ENCODE results near the gene GABRA5.
"Not testable (repeated sequence)": the region's sequence is repeated elsewhere in the genome, so short reads cannot be mapped to it uniquely, and the experiment has no call there.

The GABRA5 gene

DNA sequence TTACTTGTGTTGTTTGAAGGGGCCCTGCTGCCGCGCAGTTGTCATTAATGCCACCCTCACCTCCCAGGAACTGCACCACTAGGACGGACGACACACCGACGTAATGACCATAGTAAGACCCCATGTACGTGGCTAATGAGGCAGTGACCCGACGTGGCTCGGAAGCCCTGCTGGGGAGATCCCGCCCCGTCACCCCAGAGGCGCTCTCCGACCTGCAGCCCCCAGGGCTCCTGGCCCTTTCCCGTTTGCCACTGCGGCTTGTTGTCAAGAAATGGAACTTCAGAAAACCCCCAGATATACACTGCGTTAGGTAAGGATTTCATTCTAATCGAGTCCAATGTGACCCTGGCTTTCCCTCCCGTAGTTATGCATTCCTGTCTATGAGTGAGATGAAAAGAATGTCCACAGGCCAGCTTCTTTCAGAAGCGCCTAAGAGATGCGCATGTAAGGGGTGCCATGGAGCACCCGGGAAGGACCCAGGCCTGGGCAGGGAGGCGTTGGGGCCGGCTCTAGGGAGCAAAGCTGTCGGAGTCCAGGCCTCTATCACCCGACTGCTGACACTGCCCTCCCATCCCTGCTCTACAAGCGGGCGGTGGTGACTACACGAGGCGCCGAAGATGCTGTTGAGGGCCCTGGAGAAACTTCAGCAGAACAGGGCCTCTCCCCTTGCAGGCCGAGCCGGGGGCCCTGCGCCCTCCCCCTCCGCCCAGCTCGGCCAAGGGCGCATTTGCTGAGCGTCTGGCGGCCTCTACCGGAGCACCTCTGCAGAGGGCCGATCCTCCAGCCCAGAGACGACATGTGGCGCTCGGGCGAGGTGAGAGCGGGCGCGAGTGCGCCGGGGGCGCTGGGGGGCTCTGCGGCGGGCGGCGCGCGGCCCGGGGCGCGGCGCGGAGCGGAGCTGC lies at the start of gene GABRA5:
Gene GABRA5, plus strand, starts transcription at position 765 of the 902 bp plus-strand sequence. CDS start 2,187 bp downstream, outside the sequence.
- no peak for DNase-seq (ENCODE audit: low read depth in 2 of 2)

- not testable (repeated sequence) for DNase-seq (ENCODE audit: low read depth in 2 of 2)
Measured at GRCh38 chr15:26831191-26831590, 35.7 kb upstream of the GABRA5 start.

DNA sequence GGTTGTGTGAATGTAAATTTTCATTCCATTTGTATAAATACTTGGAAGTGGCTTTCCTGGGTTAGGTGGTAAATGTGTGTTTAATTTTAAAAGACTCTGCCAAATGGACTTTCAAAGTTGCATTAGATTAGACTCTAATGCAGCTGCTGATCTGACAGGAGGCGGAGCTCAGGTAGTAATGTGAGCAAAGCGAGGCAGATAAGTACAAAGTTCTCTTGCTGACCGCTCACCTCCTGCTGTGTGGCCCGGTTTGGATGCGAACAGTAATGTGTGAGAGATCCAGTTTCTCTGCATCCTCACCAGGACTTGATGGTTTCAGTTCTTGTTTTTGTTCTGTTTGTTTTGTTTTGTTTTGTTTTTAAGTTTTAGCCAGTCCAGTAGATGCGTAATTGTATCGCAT lies 34.9 kb upstream of the GABRA5 start:
- DNase-seq (ENCODE audit: low read depth in 2 of 2): no peak

DNA sequence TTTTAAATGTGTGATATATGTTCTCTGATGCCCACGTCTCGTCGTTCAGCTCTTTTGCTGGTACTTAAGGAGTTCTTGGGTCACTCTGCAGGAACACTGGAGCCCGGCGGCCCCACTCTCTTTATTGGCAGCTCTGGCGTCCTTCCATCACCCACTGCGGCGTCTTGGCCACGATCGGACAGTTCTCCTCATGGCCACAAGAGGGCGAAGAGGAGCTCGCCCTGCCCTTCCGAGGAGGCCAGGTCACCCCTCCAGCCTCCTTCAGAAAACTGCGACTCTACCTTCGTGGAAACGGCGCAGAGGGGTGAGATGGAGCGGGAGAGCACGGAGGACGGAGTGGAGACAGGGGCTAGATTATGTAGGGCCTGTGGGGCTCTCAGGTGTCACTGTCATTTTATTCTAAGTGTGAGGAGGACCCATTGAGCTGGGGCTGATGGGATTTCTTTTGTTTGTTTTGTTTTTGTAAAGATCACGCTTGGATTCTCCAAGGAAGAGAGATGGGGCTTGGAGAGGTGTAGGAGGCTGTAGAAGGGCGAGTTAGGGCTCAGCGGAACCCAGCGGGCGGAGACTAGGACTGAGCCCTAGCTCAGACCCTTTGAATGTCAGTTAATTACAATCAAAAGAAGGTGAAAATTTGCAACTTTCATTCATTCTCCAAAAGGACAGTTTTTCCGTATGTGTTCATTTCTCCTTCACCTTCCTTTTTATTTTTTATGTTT lies 28.0 kb upstream of the GABRA5 start:
- no peak for DNase-seq (ENCODE audit: low read depth in 2 of 2)

GRCh38 chr15:26841514-26841913 lies 25.3 kb upstream of the GABRA5 start:
- DNase-seq (ENCODE audit: low read depth in 2 of 2): no peak

DNA sequence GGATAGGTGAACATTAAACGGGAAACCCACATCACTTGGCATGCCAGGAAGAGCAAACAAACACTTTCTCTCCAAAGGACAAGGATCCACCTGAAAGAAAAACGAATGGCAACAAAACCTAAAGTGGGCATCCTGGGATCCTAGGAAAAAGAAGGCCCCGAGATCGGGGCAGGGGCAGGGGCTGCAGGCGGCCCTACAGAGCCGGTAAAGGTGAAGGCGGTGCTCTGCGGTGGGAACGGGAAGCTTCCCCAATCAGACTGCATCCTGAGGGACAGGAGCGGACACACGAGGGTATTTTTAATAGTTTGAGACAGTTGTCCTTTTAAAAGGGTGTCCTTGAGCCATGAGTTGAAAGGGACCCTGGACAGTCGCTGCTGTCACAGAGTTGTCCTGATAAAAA lies 24.9 kb upstream of the GABRA5 start:
- DNase-seq (ENCODE audit: low read depth in 2 of 2): no peak

DNA sequence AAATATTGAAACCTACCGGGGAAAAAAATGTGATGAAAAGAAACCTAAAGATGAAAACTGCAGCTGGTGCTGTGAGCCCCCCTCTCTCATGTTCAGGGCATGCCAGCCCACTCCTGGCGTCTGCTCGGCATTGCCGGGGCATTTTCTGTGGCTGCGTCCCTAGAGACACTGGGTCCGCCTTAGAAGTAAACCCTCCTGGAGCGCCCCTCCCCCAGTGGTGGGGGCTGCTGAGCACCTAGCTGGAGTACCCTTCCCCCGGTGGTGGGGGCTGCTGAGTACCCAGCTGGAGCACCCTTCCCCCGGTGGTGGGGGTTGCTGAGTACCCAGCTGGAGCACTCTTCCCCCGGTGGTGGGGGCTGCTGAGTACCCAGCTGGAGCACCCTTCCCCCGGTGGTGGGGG lies 24.5 kb upstream of the GABRA5 start:
- no peak for DNase-seq (ENCODE audit: low read depth in 2 of 2)

GRCh38 chr15:26844901-26845300 lies 22.0 kb upstream of the GABRA5 start:
- no peak for DNase-seq (ENCODE audit: low read depth in 2 of 2)

- no peak for DNase-seq (ENCODE audit: low read depth in 2 of 2)
Measured at GRCh38 chr15:26848498-26848897, 18.4 kb upstream of the GABRA5 start.

GRCh38 chr15:26850161-26850560 lies 16.7 kb upstream of the GABRA5 start:
- DNase-seq (ENCODE audit: low read depth in 2 of 2): no peak

GRCh38 chr15:26852980-26853379 lies 13.9 kb upstream of the GABRA5 start:
- DNase-seq (ENCODE audit: low read depth in 2 of 2): no peak

- DNase-seq (ENCODE audit: low read depth in 2 of 2): no peak
Measured at GRCh38 chr15:26854435-26854834, 12.4 kb upstream of the GABRA5 start.

GRCh38 chr15:26864664-26865191 lies 2.1 kb upstream of the GABRA5 start:
- DNase-seq (ENCODE audit: low read depth in 2 of 2): no peak

DNA sequence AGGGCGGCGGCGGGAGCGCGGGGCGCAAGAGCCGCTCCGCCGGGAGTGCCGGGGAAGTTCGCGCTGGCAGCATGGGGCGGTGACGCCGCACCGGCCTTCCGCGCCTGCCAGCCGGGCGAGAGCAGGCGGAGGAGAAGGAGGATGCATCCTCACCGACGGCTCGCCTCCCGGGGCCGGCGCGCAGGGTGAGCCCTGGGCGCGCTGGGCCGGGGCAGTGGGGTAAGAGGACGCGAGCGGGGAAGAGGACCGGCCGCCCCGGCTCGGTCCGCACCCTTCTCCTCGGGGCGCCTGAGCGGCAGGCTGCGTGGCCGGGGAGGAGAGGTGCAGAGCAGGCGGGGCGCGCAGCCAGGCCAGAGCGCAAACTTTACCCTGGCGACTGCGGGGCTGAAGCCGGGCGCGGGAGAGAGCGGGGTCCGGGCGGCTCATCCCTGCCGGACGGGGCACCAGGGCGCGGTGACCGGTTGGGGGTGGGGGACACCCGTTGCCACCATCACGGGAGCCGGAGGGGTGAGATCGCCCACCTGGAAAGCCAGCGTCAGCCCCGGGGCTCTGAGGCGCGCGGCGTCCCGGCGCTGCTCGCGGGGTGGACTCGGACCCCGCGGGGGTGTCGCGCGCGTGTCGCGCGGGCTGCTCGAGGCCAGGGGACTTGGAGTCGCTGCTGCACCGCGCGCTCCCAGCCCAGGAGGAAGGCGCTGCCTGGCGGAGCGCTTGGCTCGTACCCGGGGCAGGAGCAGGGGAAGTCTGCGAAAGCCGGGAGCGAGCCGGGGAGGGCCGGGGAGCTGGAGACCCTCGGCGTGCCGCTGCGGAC lies 542 bp downstream of the GABRA5 start:
- DNase-seq (ENCODE audit: low read depth in 2 of 2): no peak

DNA sequence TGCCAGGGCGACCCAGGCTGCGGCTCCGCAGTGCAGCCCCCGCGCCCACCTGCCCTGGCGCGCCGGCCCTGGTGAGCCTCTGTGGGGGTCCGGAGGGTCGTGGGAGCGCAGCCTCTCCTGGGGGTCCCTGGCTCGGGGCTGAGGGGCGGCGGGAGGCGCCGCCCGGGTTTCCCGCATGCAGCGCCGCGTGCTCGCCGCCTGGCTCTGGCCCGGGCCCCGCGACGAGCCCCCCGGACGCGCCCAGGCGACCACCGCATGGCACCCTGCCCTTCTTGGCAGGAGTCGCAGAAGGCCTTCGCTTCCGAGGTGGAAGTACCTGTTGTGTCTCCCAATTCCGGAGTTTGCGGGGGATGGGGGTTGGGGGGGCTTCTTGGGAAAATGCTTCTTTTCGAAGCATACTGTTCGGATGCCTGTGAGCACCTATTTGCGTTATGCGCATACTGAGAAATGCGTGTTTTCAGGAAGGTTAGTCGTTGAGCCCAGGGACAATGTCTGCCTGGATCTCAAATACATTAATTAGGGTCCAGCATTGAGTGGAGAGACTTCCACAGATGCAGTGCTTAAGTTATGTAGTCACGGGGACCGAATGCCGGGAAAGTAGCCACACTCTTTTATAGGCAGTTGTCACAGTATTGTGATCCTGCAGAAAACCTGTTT lies 1.3 kb downstream of the GABRA5 start:
- no peak for DNase-seq (ENCODE audit: low read depth in 2 of 2)

- DNase-seq (ENCODE audit: low read depth in 2 of 2): no peak
Measured at GRCh38 chr15:26869628-26870027, 2.8 kb downstream of the GABRA5 start.

GRCh38 chr15:26870346-26870745 lies 3.5 kb downstream of the GABRA5 start:
- no peak for DNase-seq (ENCODE audit: low read depth in 2 of 2)

- no peak for DNase-seq (ENCODE audit: low read depth in 2 of 2)
Measured at GRCh38 chr15:26872206-26872605, 5.3 kb downstream of the GABRA5 start.

DNA sequence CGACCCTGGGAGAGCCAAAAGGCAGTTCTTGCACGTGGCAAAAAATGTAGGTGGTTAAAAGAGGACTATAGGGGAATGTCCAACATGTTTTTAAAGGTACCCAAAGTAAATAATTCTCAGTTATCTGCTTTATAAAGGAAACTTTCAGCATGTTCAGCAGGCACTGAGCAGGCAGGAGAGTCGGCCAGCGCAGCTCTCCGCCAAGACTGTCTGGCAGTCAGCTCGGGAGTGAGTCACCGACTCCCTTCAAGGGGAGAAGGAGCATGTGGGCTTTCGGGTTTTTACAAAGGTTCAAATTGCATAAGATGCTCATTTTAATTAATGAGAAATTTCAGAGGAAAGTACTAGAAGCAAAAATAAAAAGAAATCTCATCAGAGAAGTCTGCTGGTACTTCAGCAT lies 7.0 kb downstream of the GABRA5 start:
- DNase-seq (ENCODE audit: low read depth in 2 of 2): no peak

DNA sequence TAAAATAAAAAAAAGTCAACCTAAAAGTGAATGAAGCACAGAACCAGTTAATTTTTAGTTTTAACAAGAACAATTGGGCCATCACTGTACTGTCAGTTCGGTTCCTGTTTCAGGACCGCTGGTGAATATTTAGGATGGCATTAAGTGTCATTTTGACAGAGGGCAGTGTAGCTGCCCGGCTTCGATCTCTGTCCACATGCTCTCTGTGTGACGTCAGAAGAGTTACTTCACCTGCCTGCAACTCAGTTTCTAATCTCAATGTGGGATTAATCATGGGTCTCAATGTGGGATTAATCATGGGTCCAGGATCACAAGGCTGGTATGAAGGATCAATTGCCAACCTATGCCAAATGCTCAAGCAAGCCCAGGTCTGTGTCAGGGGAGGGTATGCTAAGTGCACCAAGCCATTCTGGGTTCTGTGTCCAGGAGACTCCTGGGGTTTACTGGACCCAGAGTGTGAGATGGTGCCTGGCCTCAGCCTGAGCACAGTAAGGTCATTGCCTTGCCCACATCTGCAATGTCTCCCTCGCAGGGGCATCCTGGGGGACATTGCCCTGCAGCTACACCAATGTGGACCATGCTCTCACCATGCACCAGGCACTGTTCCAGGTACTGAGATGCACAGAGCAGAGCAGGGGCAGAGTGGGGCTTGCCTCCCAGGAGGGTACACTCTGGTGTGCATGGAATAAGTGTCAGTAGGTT lies 8.1 kb downstream of the GABRA5 start:
- no peak for DNase-seq (ENCODE audit: low read depth in 2 of 2)

DNA sequence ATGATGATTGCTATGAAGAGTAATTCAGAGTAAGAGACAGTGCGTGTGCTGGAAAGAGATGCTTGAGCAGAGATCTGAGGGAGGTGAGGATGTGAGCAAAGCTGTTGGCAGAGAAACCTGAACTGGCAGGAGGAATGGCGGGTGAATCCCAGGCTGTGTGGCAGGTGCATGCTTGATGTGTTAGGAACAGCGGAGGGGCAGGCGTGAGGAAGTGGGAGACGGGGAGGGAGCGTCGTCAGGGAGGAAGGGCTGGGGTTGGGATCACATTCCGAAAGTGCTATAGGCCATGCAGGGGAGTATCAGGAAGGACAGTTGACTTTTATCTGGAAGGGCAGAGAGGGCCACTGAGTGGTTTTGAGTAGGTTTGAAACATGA lies 8.6 kb downstream of the GABRA5 start:
- DNase-seq (ENCODE audit: low read depth in 2 of 2): no peak

Measured in stimulated activated CD8-positive, alpha-beta memory T cell treated with anti-CD3 and anti-CD28 coated beads, Interleukin-7, amount 100 ng/mL, for 4 hours (primary cell).